GM21367 (cell line): ENCODE results near the gene PTPRG.
A peak's percentile ranks its signal among the peaks of the same experiment; 100 is the strongest.
"Not testable (repeated sequence)": the region's sequence is repeated elsewhere in the genome, so short reads cannot be mapped to it uniquely, and the experiment has no call there.

Source experiments
- ATAC-seq: cut with Tn5 transposase; IDR thresholded peaks from one replicate; pipeline ENCODE4 v1.9.1; 2021; ENCODE audit not compliant: unreplicated experiment

PTPRG gene

DNA sequence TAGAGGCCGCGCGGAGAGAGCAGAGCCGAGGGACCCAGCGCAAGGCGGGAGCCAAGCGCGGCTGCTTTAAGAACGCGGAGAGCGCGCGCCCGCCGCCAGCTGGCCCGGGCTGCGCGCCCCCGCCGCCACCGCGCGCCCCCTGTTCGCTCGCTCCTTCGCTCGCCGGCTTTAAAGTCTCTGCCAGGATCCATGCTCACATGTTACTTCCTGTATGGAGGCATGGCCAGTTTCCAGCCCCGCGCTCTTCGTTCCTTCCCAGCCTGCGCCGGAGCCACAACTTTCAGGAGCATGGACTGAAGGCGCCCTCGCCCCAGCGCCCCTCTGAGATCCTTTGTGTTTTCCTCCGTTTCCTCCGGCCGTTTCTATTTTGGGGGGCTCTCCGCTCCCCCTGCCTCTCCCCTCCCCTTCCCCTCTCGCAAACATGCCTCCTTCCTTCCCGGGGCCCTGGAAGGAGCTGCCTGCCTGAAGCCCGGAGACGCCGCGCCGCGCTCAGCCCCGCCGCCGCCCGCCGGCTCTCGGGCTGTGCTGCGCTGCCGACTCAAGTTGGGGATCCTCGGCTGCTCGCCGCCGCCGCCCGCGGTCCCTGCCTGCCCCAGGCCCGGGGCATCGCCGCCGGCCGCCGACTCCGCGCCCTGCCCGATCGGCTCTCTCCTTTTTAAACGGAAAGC lies at the start of gene PTPRG:
PTPRG (plus strand) TSS at position 198 of the 668 bp plus-strand sequence. CDS start 717 bp downstream, outside the sequence.
- ATAC-seq, result peak; percentile 52

DNA sequence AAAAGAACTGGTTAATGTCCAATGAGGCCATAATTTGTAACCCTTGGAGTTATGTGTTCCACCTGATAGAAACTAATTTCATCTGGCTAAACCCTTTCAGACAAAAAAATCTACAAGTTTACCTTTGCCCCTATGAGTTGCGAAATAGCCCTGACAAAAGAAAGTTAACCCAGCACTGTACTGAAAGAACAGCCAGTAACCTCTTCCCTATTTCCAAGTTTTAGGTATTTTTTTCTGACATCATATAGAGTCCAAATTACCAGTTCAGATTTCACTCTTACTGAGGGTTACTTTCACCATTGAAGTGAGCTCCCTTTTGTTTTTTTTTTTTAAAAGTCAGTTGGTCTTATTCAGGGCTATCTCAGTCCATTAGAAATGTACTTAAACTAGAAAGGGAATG lies 42.8 kb upstream of the PTPRG start:
- no peak for ATAC-seq

DNA sequence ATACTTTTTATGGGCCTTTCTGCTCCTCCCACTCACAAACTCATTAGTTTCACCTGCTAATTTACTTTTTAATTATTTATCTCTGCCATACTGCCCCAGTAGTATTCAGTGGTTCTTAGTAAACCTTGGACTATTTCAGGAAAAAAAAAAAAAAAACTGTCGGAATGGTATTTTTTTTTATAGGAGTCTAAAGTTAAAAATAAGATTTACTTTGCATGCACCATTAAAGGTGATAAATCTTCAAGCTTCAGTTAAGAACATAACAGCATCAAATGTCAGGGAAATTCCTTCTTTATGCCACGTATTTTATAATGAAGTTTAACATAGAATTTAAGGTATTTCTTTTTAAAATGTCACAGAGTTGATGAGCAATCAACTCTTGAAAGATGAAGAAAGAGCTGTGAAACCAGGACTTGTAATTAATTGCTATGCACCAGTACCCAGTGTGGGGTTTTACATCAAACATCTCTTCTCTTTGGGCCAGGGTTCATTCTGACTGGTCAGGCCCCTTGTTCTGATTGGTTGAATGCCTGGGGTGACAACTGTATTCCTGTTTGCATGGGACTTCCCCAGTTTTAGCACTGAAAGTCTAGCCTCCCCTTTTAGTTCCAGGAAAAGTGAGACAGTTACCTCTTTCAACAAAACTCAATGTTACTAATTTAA lies 40.3 kb upstream of the PTPRG start:
- peak; percentile 95 for ATAC-seq

DNA sequence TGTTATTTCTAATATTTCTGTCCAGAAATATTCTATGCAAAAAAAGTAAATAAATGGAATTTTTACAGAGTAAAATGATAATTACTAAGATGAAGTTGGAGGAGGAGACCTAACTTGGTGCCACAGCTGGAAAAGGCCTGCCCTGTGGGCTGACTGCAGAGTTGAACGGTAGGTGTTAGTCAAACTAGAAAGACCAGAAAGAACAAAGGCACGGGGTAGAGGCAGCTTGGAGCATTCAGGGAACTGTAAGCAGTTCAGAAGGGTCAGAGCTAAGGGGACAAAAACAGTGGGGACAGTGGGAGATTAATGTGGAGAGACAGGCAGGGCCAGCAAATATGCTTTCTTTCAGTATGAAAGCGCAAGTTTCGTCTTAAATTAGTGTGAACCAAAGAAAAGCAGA lies 39.3 kb upstream of the PTPRG start:
- ATAC-seq, result no peak

DNA sequence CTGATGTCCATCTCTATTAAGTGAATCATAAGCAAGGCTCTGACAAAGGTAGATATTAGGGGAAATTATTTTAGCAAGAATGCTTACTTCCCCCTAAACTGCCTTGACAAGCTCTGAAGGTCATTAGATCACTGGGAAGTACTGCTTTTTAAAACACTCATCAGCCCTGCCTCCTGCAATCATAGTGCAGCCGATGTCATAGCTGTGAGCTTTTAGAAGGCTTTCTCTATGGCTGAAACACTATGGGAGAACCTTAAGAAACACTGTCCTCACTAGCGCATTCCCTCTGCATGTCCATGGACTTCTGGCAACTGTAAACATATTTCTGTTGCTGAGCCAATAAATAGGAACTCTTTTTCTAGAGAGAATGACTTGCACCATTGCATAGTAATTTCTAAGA lies 38.7 kb upstream of the PTPRG start:
- no peak for ATAC-seq

DNA sequence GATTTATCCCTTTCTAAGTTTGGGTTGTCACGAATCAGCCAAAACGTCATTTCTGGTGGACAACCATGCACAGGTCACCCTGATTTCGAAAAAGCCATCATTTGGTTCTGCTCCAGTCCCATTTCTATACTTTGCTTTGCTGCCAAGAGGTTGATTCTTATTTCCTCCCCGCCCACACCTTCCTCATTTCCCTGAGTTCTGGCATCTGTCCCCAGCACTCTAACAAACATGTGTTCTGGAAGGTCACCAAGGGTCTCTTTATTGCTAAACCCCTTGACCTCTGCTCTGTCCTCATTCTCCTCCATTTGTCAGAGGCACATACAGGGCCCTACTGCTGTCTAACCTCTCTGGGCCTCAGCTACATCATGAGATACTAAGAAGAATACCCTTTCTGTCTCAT lies 36.4 kb upstream of the PTPRG start:
- no peak for ATAC-seq

- ATAC-seq, result no peak
These were observed 35.1 kb upstream of the PTPRG start for GRCh38 chr3:61526308-61526707.

- ATAC-seq, result no peak
These were observed 34.4 kb upstream of the PTPRG start for GRCh38 chr3:61527011-61527410.

- ATAC-seq, result no peak
These were observed 31.0 kb upstream of the PTPRG start for GRCh38 chr3:61530355-61530754.

- ATAC-seq, result no peak
These were observed 29.8 kb upstream of the PTPRG start for GRCh38 chr3:61531528-61531927.

DNA sequence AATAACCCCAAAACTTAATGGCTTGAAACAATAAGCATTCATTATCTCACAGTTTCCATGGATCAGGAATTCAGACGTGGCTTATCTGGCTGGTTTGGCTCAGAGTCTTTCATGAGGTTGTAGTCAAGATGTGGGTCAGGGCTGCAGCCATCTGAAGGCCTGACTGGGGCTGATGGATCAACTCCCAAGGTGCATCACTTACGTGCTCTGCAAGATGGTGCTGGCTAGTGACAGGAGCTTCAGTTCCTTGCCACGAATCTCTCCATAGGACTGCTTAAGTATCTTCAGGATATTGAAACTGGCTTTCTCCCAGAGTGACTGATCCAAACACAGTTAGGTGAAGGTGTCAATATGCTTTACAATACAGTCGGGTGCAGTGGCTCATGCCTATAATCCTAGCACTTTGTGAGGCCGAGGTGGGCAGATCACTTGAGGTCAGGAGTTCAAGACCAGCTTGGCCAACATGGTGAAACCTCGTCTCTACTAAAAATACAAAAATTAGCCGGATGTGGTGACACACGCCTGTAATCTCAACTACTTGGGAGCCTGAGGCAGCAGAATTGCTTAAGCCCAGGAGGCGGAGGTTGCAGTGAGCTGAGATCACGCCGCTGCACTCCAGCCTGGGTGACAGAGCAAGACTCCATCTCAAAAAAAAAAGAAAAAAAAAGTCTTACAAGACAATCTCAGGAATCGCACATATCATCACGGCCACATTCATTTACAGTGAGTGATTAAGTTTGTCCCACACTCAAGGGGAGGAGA lies 28.5 kb upstream of the PTPRG start:
- no peak for ATAC-seq

GRCh38 chr3:61535826-61536225 lies 25.5 kb upstream of the PTPRG start:
- ATAC-seq, result no peak

DNA sequence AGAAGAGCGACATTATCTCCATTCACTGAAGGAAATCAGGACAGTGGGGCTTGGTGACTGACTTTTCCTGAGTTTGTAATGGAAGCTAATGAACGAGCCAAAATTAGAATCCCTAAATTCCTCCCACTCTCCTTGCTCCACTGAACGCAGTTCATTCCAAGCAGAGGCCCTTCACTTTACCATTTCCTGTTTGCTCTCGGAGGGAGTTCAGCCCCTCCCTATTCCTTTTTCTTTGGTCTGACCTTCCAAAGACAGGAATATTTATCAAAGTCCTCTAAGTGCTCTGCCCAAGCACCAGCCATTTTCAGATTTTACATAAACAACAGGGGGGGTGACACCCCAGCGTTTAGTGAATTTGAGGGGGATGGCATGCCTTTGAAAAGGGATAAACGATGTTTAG lies 24.0 kb upstream of the PTPRG start:
- ATAC-seq, result no peak

- ATAC-seq, result no peak
These were observed 22.9 kb upstream of the PTPRG start for GRCh38 chr3:61538486-61538885.

GRCh38 chr3:61541694-61542093 lies 19.7 kb upstream of the PTPRG start:
- no peak for ATAC-seq

DNA sequence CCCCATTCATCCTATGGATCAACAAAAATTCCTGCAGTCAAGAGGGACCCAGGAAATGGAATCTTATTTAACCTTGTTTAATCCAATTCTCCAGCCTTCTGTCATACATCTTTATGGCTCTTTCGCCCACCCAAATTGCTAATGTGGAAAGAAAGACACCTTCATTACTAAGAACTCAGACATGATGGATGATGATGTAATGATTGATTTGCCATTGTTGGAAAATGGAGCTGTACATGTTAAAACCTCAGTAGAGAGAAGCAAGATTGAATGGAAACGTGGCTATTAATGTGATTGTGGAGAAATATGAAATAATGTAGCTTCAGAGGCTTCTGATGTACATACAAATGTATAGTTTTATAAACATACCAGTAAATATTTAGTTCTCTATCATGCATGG lies 15.7 kb upstream of the PTPRG start:
- ATAC-seq, result no peak

DNA sequence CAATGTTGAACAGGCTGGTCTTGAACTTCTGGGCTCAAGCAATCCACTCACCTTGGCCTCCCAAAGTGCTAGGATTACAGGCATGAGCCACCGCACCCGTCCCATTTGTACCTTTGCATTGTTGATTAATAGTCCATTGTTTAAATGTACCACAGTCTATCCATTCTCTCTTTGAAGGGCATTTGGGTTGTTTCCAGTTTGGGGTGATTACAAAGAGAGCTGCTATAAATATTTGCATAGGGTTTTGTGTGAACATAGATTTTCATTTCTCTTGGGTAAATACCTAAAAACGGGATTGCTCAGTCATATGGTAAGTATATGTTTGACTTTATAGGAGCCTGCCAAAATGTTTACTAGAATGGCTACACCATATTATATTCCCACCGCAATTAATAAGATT lies 13.7 kb upstream of the PTPRG start:
- ATAC-seq, result no peak

DNA sequence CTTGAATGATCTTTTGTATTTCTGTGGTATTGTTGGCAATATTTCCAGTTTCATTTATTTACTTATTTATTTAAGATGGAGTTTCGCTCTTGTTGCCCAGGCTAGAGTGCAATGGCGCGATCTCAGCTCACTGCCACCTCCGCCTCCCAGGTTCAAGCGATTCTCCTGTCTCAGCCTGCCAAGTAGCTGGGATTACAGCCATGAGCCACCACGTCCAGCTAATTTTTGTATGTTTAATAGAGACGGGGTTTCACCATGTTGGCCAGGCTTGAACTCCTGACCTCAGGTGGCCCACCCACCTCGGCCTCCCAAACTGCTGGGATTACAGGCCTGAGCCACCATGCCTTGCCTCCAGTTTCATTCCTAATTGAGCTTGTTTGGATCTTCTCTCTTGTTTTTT lies 8.7 kb upstream of the PTPRG start:
- not testable (repeated sequence) for ATAC-seq

GRCh38 chr3:61559136-61559731 lies 2.1 kb upstream of the PTPRG start:
- no peak for ATAC-seq

DNA sequence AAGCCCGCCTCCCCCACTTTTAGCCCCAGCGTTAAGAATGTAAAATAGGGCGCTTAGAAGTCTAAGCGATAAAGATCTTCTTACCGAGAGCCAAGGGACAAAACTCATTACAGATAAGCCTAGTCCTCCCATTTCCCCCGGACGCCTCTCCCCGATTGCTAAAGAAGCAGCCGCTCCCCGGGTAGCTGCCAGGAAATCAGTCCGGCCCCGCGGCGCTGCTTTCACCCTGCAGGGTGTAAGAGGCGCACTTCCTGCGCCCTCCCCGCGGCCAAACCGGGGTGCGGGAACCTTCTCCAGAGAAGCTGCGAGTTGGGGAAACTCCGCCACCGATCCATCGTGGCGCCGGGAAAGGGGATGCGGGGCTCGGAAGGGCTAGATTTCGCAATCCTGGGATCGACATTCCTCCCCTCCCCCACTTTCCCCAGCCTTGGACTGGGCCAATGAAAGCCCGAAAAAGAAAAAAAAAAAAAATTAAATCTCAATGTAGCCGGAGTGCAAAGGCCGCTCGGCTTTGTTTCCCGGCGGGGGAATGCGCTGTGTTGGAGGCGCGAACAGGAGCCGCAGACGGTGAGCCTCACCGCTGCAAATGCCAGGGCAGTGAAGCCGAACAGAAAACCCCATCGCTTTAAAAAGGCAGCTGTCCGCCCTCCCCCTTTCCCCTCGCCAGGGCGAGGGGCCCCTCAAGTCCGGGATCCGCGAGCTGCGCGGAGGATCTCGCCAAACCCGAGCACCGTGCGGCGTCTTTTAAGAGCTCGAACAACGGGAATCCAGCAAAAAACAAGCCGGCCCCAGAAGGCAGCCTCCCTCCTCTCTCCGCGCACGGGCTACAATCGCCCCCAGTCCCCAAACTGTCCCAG lies 626 bp upstream of the PTPRG start:
- ATAC-seq, result peak; percentile 59
